Measurements from ENCODE around the gene CCNA2. TPM values are rescaled to one million over a fixed set of nuclear protein-coding genes. Genes with fewer than 3 reads are reported as not detected.
A peak's percentile ranks its signal among the peaks of the same experiment; 100 is the strongest.

The CCNA2 gene
- 21.6 TPM for polyA plus RNA-seq
- long read RNA-seq, donor 1, partial matches to known transcripts, result 0 of 3 reads
- long read RNA-seq, donor 1, other reads (novel, unspliced or antisense), result 0 of 3 reads
- long read RNA-seq, donor 2, transcript CCNA2-201 (8 exons, 2,797 nt), result major isoform, 13 of 13 reads
- long read RNA-seq, donor 2, partial matches to known transcripts, result 0 of 13 reads
- long read RNA-seq, donor 2, other reads (novel, unspliced or antisense), result 0 of 13 reads
- long read RNA-seq, donor 3, transcript CCNA2-201 (8 exons, 2,797 nt), result major isoform, 15 of 112 reads
- long read RNA-seq, donor 3, partial matches to known transcripts, result 81 of 112 reads
- long read RNA-seq, donor 3, other reads (novel, unspliced or antisense), result 16 of 112 reads
- long read RNA-seq, donor 4, partial matches to known transcripts, result 0 of 1 reads
- long read RNA-seq, donor 4, other reads (novel, unspliced or antisense), result 0 of 1 reads
- long read RNA-seq, donor 5, transcript CCNA2-201 (8 exons, 2,797 nt), result major isoform, 5 of 5 reads
- long read RNA-seq, donor 5, partial matches to known transcripts, result 0 of 5 reads
- long read RNA-seq, donor 5, other reads (novel, unspliced or antisense), result 0 of 5 reads
- long read RNA-seq, donor 6, transcript CCNA2-201 (8 exons, 2,797 nt), result major isoform, 8 of 15 reads
- long read RNA-seq, donor 6, partial matches to known transcripts, result 7 of 15 reads
- long read RNA-seq, donor 6, other reads (novel, unspliced or antisense), result 0 of 15 reads
- long read RNA-seq, donor 7, transcript CCNA2-201 (8 exons, 2,797 nt), result major isoform, 6 of 15 reads
- long read RNA-seq, donor 7, partial matches to known transcripts, result 9 of 15 reads
- long read RNA-seq, donor 7, other reads (novel, unspliced or antisense), result 0 of 15 reads
- long read RNA-seq, donor 8, transcript CCNA2-201 (8 exons, 2,797 nt), result major isoform, 12 of 17 reads
- long read RNA-seq, donor 8, partial matches to known transcripts, result 5 of 17 reads
- long read RNA-seq, donor 8, other reads (novel, unspliced or antisense), result 0 of 17 reads
- long read RNA-seq, donor 9, transcript CCNA2-201 (8 exons, 2,797 nt), result major isoform, 8 of 8 reads
- long read RNA-seq, donor 9, partial matches to known transcripts, result 0 of 8 reads
- long read RNA-seq, donor 9, other reads (novel, unspliced or antisense), result 0 of 8 reads
- long read RNA-seq, donor 10, partial matches to known transcripts, result 0 of 1 reads
- long read RNA-seq, donor 10, other reads (novel, unspliced or antisense), result 0 of 1 reads
- long read RNA-seq, donor 11, transcript CCNA2-201 (8 exons, 2,797 nt), result major isoform, 9 of 9 reads
- long read RNA-seq, donor 11, partial matches to known transcripts, result 0 of 9 reads
- long read RNA-seq, donor 11, other reads (novel, unspliced or antisense), result 0 of 9 reads

DNA sequence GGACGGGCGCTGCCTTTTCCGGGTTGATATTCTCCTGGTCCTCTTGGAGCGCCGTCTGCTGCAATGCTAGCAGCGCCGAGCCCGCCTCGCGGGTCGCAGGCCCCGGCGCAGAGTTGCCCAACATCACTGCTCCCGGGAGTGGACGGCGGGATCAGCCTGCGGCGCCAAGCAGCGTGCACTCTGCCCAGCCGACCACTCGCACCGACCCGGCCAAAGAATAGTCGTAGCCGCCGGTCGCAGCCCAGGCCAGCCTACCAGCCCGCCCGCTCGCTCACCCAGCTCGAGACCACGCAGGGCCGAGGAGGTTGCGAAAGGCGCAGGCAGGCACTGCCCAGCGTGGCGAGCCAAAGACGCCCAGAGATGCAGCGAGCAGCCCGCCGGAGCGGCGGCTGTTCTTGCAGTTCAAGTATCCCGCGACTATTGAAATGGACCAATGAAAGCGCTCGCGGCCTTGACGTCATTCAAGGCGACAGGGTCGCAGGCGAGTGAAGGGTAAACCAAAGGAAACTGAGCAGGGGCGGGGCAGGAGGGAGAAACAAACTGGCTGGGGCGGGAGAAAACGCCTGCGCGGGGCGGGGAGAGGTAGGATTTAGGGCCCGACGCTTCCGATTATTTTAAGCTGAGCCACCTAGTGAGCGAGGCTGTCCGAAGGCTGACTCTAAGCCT is at the start of gene CCNA2:
CCNA2 (minus strand) TSS at position 379 of the 666 bp plus-strand sequence; CDS start at position 124, 255 bp downstream.
- peak within 1 kb of the TSS; percentile 80 for H3K4me3 ChIP-seq (ENCODE audit: low read length)
- peak; percentile 94 to 95 for DNase-seq
- peaks cover 4% of the 10 kb centered on the region for H3K36me3 ChIP-seq (ENCODE audit: control insufficient read depth, insufficient read depth, low read length)
- peak within 1 kb of the TSS; percentile 61 for H3K27ac ChIP-seq (ENCODE audit: low read length)
- no peaks in the 10 kb centered on the region for H3K9me3 ChIP-seq (ENCODE audit: control insufficient read depth, low read depth, low read length)
- WGBS (ENCODE audit: insufficient coverage, low lambda C conversion rate), result no CpG with 5 or more reads among the region's 63 CpGs
- H3K4me1 ChIP-seq (ENCODE audit: control insufficient read depth, insufficient read depth, low read length), result no peaks in the 10 kb centered on the region
- H3K27me3 ChIP-seq (ENCODE audit: control insufficient read depth, insufficient read depth, low read length), result no peaks in the 10 kb centered on the region

DNA sequence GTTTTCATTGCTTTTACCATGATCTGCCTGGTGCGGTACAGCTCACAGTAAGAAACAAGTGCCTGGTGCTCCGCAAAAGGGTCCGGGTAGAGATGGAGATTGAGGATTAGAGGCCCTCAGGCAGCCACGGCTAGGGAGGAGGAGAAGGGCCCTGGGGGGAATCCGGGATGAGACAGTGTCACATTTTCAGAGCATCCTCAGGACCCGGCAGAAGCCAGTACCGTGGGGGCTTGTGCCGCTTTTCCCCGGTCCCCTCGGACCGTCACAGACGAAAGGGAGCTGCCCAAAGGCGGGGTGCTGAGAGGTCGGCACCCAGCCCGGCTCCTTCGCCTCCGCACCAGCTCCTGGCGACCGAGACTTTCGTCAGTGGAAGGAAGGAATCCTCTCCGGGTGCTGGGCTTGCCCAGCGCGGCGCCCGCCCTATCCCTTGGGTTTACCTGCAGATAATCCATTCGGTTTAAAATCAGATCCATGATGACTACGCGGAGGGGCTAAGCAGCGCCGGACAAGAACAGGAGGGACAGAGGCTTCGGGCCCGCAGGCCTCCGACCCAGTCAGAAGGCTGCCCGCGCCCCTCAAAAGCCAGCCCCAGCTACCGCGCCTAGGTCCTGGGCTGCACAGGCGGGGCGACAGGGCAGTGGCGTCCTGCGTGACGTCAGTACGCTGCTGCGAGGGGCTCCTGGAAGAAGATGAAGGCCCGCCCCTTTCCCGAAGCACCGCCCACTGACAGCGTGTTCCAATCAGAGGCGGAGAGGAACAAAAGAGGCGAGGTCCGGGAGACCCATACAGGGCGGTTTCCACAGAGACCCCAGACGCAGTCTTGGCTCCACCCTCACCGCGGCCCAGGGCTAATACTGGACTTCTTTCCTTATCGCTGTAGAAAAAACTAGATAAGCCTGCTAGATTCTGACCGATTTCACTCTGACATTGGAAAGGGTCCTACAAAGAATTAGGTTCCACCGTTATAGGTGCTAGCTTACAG is 46.4 kb upstream of the CCNA2 start, which contains the start of gene BBS7:
BBS7 (minus strand) TSS at position 634 of the 982 bp plus-strand sequence; CDS start at position 473, 161 bp downstream.
- peak within 1 kb of the TSS; percentile 95 for H3K4me3 ChIP-seq (ENCODE audit: low read length)
- no peaks in the 10 kb centered on the region for H3K4me1 ChIP-seq (ENCODE audit: control insufficient read depth, insufficient read depth, low read length)
- H3K27me3 ChIP-seq (ENCODE audit: control insufficient read depth, insufficient read depth, low read length), result no peaks in the 10 kb centered on the region
- H3K9me3 ChIP-seq (ENCODE audit: control insufficient read depth, low read depth, low read length), result no peaks in the 10 kb centered on the region
- WGBS (ENCODE audit: insufficient coverage, low lambda C conversion rate), result no CpG with 5 or more reads among the region's 58 CpGs
- peaks cover 4% of the 10 kb centered on the region for H3K36me3 ChIP-seq (ENCODE audit: control insufficient read depth, insufficient read depth, low read length)
- peak within 1 kb of the TSS; percentile 97 for H3K27ac ChIP-seq (ENCODE audit: low read length)
- DNase-seq, result peak; percentile 97 to 98

DNA sequence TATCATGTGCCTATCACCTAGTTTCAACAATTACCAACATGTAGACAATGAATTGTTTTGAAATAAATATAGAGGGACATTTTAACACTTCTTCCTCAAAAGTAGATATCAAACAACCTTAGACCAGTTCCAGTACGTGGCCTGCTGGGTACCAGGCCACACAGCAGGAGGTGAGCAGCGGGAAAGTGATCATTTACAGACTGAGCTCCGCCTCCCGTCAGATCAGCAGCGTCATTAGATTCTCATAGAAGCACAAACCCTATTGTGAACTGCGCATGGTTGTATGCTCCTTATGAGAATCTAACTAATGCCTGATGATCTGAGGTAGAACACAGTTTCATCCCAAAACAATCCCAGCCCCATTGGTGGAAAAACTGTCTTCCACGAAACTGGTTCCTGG is 40.1 kb upstream of the CCNA2 start:
- WGBS (ENCODE audit: insufficient coverage, low lambda C conversion rate), result no CpG with 5 or more reads among the region's 7 CpGs
- H3K36me3 ChIP-seq (ENCODE audit: control insufficient read depth, insufficient read depth, low read length), result peaks cover 9% of the 10 kb centered on the region
- no peaks in the 10 kb centered on the region for H3K4me1 ChIP-seq (ENCODE audit: control insufficient read depth, insufficient read depth, low read length)
- DNase-seq, result peak in 1 of 2 donors; percentile 5
- H3K27me3 ChIP-seq (ENCODE audit: control insufficient read depth, insufficient read depth, low read length), result no peaks in the 10 kb centered on the region
- H3K27ac ChIP-seq (ENCODE audit: low read length), result no peak overlapping the region
- no peak overlapping the region for H3K4me3 ChIP-seq (ENCODE audit: low read length)
- H3K9me3 ChIP-seq (ENCODE audit: control insufficient read depth, low read depth, low read length), result no peaks in the 10 kb centered on the region

DNA sequence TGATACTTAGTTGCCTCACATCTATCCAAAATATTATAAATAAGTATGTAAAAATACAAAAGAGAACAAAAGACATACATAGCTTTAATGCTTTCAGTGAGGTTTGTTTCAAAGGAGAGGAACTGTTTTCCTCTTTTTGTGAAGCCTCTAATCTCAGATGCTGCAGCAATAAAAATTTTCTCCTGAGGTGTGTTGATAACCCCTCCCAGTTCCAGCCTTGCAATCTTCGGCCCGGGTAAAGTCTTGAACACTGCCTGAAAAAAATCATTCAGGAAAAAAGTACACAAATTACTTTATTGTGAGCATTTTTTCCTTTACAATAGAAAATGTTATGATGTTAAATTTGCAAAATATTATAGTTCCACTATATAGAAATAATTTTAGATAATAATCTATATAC is 37.7 kb upstream of the CCNA2 start:
- no peak overlapping the region for H3K27ac ChIP-seq (ENCODE audit: low read length)
- H3K36me3 ChIP-seq (ENCODE audit: control insufficient read depth, insufficient read depth, low read length), result peaks cover 13% of the 10 kb centered on the region
- H3K27me3 ChIP-seq (ENCODE audit: control insufficient read depth, insufficient read depth, low read length), result no peaks in the 10 kb centered on the region
- no CpG with 5 or more reads among the region's 2 CpGs for WGBS (ENCODE audit: insufficient coverage, low lambda C conversion rate)
- no peaks in the 10 kb centered on the region for H3K9me3 ChIP-seq (ENCODE audit: control insufficient read depth, low read depth, low read length)
- no peak overlapping the region for H3K4me3 ChIP-seq (ENCODE audit: low read length)
- H3K4me1 ChIP-seq (ENCODE audit: control insufficient read depth, insufficient read depth, low read length), result no peaks in the 10 kb centered on the region
- peak; percentile 51 to 69 for DNase-seq

DNA sequence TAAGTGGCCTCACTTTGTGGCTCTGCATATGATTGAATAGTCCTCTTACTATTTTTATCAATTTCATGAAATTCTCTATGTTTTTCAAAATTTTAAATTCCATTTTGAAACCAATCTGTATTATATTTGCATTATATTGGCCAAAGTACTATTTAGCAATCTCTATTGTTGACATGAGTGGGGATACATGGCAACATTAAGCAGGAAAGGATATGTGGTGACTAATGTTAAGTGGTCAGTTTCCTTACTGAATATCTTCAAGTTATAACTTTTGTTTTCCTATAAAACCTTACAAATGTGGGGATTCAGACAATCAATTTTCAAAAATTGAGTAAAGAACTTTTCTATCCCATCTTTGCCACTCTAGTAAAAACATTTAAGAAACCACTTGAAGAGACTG is 36.4 kb upstream of the CCNA2 start:
- Histone ChIP-seq H3K27me3 (ENCODE audit: control insufficient read depth, insufficient read depth, low read length) (no peaks in the 10 kb centered on the region), H3K27ac (ENCODE audit: low read length) (no peak overlapping the region), H3K4me3 (ENCODE audit: low read length) (no peak overlapping the region), H3K36me3 (ENCODE audit: control insufficient read depth, insufficient read depth, low read length) (peaks cover 10% of the 10 kb centered on the region), H3K4me1 (ENCODE audit: control insufficient read depth, insufficient read depth, low read length) (no peaks in the 10 kb centered on the region), H3K9me3 (ENCODE audit: control insufficient read depth, low read depth, low read length) (no peaks in the 10 kb centered on the region)
- no peak for DNase-seq

DNA sequence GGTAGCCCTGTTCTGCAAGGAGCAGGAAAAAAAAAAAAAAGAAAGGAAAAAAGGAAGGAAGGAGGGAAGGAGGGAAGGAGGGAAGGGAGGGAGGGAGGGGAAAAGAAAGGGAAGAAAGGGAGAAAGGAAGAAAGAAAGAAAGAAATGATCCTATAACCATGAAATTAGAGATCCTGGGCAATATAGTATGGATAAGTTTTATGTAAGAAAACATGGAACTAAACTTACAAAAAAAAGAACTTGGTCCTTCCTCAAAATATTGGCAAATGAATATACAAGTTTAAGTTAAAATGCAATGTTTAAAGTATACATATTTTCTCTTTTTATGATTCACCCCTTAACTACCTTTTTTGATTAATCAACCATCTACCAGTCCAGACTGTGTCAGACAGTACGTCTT is 27.7 kb upstream of the CCNA2 start:
- Histone ChIP-seq H3K4me3 (ENCODE audit: low read length) (no peak overlapping the region), H3K27me3 (ENCODE audit: control insufficient read depth, insufficient read depth, low read length) (no peaks in the 10 kb centered on the region), H3K4me1 (ENCODE audit: control insufficient read depth, insufficient read depth, low read length) (no peaks in the 10 kb centered on the region), H3K27ac (ENCODE audit: low read length) (no peak overlapping the region), H3K36me3 (ENCODE audit: control insufficient read depth, insufficient read depth, low read length) (peaks cover 18% of the 10 kb centered on the region), H3K9me3 (ENCODE audit: control insufficient read depth, low read depth, low read length) (no peaks in the 10 kb centered on the region)
- no peak for DNase-seq
- no CpG with 5 or more reads among the region's 1 CpG for WGBS (ENCODE audit: insufficient coverage, low lambda C conversion rate)

DNA sequence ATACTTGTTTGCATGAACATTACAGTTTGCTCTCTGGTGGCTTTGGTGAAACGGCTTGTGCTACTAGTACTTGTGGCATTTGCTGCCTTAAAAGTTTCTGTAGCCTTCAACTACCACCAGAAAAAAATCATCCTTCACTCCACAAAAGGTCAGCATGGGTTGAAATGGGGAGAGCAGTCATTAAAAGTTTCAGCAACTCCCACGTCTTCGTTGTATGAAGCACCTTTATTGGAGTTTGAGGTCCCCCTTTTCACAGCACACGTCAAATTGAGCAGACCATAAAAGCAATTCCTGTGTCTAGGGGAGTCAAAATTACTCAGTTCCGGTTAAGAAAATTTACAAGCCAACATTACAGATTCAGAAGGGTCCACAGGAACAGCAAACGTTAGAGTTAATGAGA is 23.0 kb upstream of the CCNA2 start:
- Histone ChIP-seq H3K36me3 (ENCODE audit: control insufficient read depth, insufficient read depth, low read length) (peaks cover 25% of the 10 kb centered on the region), H3K4me3 (ENCODE audit: low read length) (no peak overlapping the region), H3K27me3 (ENCODE audit: control insufficient read depth, insufficient read depth, low read length) (no peaks in the 10 kb centered on the region), H3K9me3 (ENCODE audit: control insufficient read depth, low read depth, low read length) (no peaks in the 10 kb centered on the region), H3K27ac (ENCODE audit: low read length) (no peak overlapping the region), H3K4me1 (ENCODE audit: control insufficient read depth, insufficient read depth, low read length) (no peaks in the 10 kb centered on the region)
- no CpG with 5 or more reads among the region's 6 CpGs for WGBS (ENCODE audit: insufficient coverage, low lambda C conversion rate)
- no peak for DNase-seq

DNA sequence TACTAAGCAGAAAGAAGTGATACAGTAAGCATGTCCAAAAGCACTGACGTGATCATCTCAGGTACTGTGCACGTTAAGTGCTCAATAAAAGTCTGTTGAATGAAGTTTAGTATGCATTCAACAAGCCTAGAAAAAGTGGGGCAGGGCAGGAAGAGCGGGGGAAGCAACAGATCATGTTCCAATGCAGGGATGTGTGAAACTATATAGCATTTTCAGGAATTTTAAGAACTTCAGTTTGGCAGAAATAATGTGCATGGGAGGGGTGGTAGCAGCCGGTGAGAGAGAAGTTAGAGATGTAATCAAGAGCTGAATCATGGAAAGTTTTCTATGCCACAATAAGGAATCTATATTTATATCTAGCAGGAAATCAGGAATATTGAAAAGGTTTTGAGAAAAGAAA is 19.2 kb upstream of the CCNA2 start:
- Histone ChIP-seq H3K4me3 (ENCODE audit: low read length) (no peak overlapping the region), H3K4me1 (ENCODE audit: control insufficient read depth, insufficient read depth, low read length) (no peaks in the 10 kb centered on the region), H3K9me3 (ENCODE audit: control insufficient read depth, low read depth, low read length) (no peaks in the 10 kb centered on the region), H3K27me3 (ENCODE audit: control insufficient read depth, insufficient read depth, low read length) (no peaks in the 10 kb centered on the region), H3K27ac (ENCODE audit: low read length) (no peak overlapping the region), H3K36me3 (ENCODE audit: control insufficient read depth, insufficient read depth, low read length) (peaks cover 17% of the 10 kb centered on the region)
- no peak for DNase-seq
- WGBS (ENCODE audit: insufficient coverage, low lambda C conversion rate), result 100% methylated on average over 2 of the region's 4 CpGs

DNA sequence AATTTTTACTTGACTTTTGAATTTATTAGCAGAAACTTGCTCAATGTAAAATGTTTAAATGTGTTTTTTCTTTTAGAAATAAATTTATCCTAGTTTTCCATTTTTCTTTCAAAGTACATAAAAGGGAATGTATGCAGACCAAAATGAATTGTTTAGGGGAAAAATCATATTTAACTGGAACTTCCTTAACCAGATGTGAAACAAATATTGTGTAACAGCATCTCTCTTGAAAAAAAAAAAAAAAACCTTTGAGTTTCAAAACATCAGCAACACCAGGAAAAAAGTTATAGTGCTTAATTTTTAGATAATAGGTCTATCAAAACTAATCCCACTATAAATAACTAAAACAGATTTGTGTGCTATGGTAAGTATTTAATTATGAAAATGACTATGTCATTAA is 14.5 kb upstream of the CCNA2 start:
- Histone ChIP-seq H3K9me3 (ENCODE audit: control insufficient read depth, low read depth, low read length) (no peaks in the 10 kb centered on the region), H3K4me3 (ENCODE audit: low read length) (no peak overlapping the region), H3K27ac (ENCODE audit: low read length) (no peak overlapping the region), H3K4me1 (ENCODE audit: control insufficient read depth, insufficient read depth, low read length) (no peaks in the 10 kb centered on the region), H3K27me3 (ENCODE audit: control insufficient read depth, insufficient read depth, low read length) (no peaks in the 10 kb centered on the region), H3K36me3 (ENCODE audit: control insufficient read depth, insufficient read depth, low read length) (peaks cover 5% of the 10 kb centered on the region)
- DNase-seq, result no peak
